ENCODE results near the gene NDUFAF4.

NDUFAF4 gene

GRCh38 chr6:96942676-96943075, 45.0 kb upstream of the NDUFAF4 start:
- Histone ChIP-seq H3K27me3 (ENCODE audit: control insufficient read depth, low read length) (no peaks in the 10 kb centered on the region), H3K79me2 (ENCODE audit: control insufficient read depth, low read length) (no peaks in the 10 kb centered on the region), H3K4me3 (ENCODE audit: low read length) (no peak overlapping the region)

GRCh38 chr6:96940322-96940721, 42.6 kb upstream of the NDUFAF4 start:
- Histone ChIP-seq H3K9me3 (ENCODE audit: control insufficient read depth, insufficient read depth, low read length) (no peaks in the 10 kb centered on the region), H3K4me2 (ENCODE audit: low read length) (no peak overlapping the region), H3K4me3 (ENCODE audit: low read length) (no peak overlapping the region), H3K36me3 (ENCODE audit: control insufficient read depth, low read length) (no peaks in the 10 kb centered on the region), H3F3A (ENCODE audit: control insufficient read depth, insufficient read depth) (no peaks in the 10 kb centered on the region), H3K4me1 (ENCODE audit: control insufficient read depth, low read length) (no peaks in the 10 kb centered on the region), H3K27me3 (ENCODE audit: control insufficient read depth, low read length) (no peaks in the 10 kb centered on the region), H3K27ac (ENCODE audit: low read depth, low read length) (no peak overlapping the region), H4K20me1 (ENCODE audit: control insufficient read depth, insufficient read depth, low read depth, low read length) (no peaks in the 10 kb centered on the region), H3K9me2 (replicated peaks; ENCODE audit: control insufficient read depth, low read length) (no peaks in the 10 kb centered on the region), H3K79me2 (ENCODE audit: control insufficient read depth, low read length) (no peaks in the 10 kb centered on the region)
- no peak for TF ChIP-seq EZH2phosphoT487 (IDR thresholded peaks at IDR 0.05; ENCODE audit: borderline replicate concordance, low read length)
- TF ChIP-seq CTCF (IDR thresholded peaks at IDR 0.05; ENCODE audit: low read depth, low read length, poor library complexity, severe bottlenecking): no peak

More at GRCh38 chr6:96942676-96943075, 45.0 kb upstream of the NDUFAF4 start:
- H3K27ac ChIP-seq (ENCODE audit: low read depth, low read length): no peak overlapping the region
- no peaks in the 10 kb centered on the region for H3K36me3 ChIP-seq (ENCODE audit: control insufficient read depth, low read length)
- no peaks in the 10 kb centered on the region for H3F3A ChIP-seq (ENCODE audit: control insufficient read depth, insufficient read depth)
- no peak overlapping the region for H3K4me2 ChIP-seq (ENCODE audit: low read length)
- no peaks in the 10 kb centered on the region for H4K20me1 ChIP-seq (ENCODE audit: control insufficient read depth, insufficient read depth, low read depth, low read length)
- no peaks in the 10 kb centered on the region for H3K9me2 ChIP-seq (replicated peaks; ENCODE audit: control insufficient read depth, low read length)
- H3K4me1 ChIP-seq (ENCODE audit: control insufficient read depth, low read length): peaks cover 7% of the 10 kb centered on the region
- no peaks in the 10 kb centered on the region for H3K9me3 ChIP-seq (ENCODE audit: control insufficient read depth, insufficient read depth, low read length)
- TF ChIP-seq CTCF (IDR thresholded peaks at IDR 0.05; ENCODE audit: low read depth, low read length, poor library complexity, severe bottlenecking) (no peak), EZH2phosphoT487 (IDR thresholded peaks at IDR 0.05; ENCODE audit: borderline replicate concordance, low read length) (no peak)

DNA sequence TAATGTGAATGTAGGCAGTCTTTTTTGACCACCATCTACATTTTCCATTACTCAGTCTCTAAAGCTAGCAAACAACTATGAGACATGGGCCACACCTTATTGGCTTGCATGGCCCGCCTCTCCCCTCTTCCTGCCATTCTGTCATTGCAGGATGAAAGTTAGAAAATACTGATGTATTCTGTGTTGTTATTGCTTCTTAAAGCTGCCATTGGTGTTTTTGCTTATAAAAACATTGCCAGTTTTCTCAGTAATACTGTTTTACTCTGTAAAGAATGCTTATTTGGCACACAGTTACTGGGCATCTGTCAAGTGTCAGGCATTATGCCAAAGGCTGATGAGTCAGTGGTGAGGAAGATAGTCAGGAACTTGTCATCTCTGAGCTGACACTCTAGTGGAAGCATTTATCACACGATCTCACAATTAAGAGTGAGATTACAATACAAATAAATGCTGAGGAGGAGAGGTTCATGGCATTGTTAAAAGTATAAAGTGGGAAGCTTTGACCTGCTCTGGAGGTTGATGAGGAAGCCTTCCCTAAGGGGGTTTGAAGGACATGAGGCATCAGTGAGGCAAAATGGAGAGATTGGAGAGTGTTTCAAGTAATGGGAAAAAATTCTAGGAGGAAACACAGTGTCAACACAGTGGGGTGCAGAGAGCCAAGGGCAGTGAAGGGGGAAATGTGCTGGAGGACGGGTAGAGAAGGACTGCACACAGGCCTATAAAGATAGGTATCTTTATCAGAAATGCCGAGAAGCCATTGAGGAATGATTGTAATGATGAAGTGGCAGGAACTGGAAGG, 41.5 kb upstream of the NDUFAF4 start:
- Histone ChIP-seq H3F3A (ENCODE audit: control insufficient read depth, insufficient read depth) (no peaks in the 10 kb centered on the region), H3K4me1 (ENCODE audit: control insufficient read depth, low read length) (no peaks in the 10 kb centered on the region), H3K79me2 (ENCODE audit: control insufficient read depth, low read length) (no peaks in the 10 kb centered on the region), H3K36me3 (ENCODE audit: control insufficient read depth, low read length) (no peaks in the 10 kb centered on the region), H3K27me3 (ENCODE audit: control insufficient read depth, low read length) (no peaks in the 10 kb centered on the region), H4K20me1 (ENCODE audit: control insufficient read depth, insufficient read depth, low read depth, low read length) (no peaks in the 10 kb centered on the region), H3K9me3 (ENCODE audit: control insufficient read depth, insufficient read depth, low read length) (no peaks in the 10 kb centered on the region), H3K27ac (ENCODE audit: low read depth, low read length) (no peak overlapping the region), H3K4me2 (ENCODE audit: low read length) (no peak overlapping the region), H3K4me3 (ENCODE audit: low read length) (no peak overlapping the region), H3K9me2 (replicated peaks; ENCODE audit: control insufficient read depth, low read length) (no peaks in the 10 kb centered on the region)
- TF ChIP-seq CTCF (IDR thresholded peaks at IDR 0.05; ENCODE audit: low read depth, low read length, poor library complexity, severe bottlenecking) (no peak), EZH2phosphoT487 (IDR thresholded peaks at IDR 0.05; ENCODE audit: borderline replicate concordance, low read length) (no peak)

Data from DOHH2 (cell line).